Stimulated activated naive CD4-positive, alpha-beta T cell (primary cell): ENCODE measurements around the gene TENM4.

ENCODE experiments used
- DNase-seq, 6 experiments: peaks; one replicate each; lab custom pipeline; 2025; lab: John Stamatoyannopoulos, UW

Gene TENM4

DNA sequence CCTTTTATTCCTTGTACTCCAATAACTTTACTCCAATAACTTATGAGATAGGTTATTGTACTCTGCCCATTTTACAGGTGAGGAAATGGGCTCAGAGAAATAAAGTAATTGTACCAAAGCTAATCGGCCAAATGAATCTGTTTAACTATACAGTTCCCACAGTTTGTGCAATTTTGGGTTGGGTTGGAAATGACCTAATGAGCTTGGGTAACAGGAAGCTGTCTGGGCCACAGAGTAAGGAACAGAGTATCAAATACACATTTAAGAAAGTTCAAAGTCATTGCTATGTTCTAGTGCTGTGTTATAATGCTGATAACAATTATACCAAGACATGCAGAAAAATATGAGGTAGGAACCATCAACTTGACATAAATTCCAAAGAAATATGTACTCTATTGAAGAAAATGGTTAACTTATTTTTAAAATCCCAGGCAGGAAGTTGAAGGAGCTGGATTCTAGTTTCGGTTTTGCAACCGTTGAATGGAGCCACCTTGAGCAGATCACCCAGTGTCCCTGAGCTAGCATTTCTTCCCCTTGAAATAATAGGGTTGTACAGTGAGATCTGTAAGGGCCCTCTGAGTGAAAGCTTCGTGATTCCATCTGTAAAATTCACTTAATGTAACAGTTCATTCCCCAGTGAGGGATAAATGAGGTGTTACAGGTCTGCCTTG, 505.3 kb downstream of the TENM4 start:
- DNase-seq, result no peak

DNA sequence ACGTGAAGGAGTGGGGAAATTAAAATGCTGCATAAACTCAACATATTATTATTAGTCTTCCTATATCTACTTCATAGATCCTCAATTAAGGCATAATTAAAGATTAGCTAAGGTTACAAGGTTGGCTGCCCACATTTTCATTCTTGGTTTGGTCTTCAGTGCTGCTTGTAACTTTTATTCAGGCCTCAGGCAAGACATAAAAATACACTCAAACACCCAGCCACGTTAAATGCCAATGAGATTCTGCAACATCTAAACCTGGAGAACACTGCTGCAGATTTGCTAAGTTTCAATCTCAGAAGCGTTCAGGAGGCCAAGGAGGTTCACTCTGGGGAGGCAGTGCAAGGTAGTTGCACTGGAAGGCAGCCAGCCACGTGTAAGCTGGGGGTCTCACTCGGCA, 507.5 kb downstream of the TENM4 start:
- no peak for DNase-seq

- DNase-seq, result no peak
Observed at GRCh38 chr11:78932757-78933156, 508.1 kb downstream of the TENM4 start.

- DNase-seq, result no peak
Observed at GRCh38 chr11:78931891-78932290, 508.9 kb downstream of the TENM4 start.

DNA sequence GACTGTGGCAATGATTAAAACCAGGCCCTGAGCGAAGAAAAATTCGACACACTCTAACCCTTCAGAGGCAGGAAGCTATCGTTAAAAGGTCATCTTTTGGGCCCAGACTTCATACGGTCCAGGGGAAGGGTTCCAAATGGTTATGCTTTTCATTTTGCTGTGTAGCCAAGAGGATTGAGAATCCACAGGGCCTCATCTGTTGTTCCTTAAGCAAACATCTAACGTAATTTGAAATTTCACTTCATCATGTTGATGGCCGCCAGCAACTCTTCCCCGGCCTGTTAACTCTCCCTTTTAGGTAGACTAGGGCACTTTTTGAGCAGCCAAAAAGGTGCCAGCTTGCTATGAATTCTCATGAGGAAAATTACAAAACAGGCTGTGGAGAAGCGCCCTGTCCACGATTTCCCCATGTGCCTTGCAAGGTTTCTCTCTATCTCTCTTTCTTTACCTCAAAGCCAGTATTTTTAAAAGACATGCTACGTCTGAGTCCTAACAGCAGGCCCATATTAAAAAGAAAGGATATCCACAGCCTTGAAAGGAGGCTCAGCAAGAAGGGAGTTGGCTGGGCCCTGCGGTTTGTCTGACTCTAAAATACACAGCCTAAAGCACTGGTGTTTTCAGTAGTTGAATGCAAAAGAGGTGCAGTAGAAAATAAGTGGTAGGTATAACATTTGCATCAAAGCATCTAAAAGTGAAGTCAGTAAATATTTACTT, 509.9 kb downstream of the TENM4 start:
- no peak for DNase-seq

DNA sequence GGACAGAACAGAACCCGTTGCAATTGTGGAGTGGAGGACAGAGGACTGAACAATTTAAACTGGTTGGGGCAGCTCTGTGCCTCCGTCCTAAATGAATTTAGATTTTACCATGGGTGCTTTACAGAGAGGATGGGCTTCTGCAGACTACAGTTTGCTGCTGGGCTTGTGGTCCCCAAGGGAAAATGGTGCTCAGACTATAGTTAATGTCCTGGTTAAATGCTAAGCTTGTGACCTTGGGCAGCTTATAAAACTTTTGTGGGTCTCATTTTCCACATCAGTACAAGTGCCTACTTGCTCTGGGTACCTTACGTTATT, 511.0 kb downstream of the TENM4 start:
- no peak for DNase-seq

- DNase-seq, result no peak
Observed at GRCh38 chr11:78929207-78929905, 511.5 kb downstream of the TENM4 start.

DNA sequence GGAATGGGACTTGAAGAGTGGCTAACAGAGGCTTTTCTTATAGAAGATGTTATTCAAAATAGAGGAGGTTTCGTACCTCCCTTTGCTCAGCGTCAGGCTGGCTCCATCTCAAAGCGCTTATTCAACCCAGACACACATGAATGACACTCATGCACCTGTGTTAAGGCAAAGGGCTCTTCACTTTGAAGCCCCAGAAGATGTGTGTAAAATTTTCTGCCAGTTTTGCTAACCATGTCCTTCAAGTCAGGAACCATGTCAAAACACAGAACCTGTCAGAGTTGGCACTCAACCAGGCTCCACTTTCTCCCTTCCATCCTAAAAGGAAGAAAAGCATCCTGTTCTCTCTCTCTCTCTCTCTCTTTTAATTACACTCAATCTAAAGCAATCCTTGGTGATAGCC, 513.3 kb downstream of the TENM4 start:
- no peak for DNase-seq

- DNase-seq, result no peak
Observed at GRCh38 chr11:78926633-78927338, 514.0 kb downstream of the TENM4 start.

DNA sequence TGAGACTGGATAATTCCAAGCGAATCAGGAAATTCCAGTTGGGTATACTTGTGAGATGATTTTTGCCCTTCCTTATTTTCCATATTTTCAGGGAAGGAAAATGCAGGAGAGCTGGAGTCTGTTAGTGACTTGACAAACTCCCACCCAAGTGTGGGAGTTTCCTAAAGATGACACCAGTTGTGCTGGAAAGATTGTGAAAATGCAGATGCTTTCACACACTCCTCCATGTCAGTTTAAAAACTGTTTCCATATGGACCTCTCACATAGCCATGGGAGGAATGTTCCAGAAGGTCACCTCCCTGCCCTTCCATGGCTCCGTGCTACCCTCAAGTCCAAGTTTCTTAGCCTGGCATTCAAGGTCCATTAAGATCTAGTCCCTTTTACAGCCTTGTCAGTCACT, 515.4 kb downstream of the TENM4 start:
- no peak for DNase-seq

- no peak for DNase-seq
Observed at GRCh38 chr11:78922859-78923625, 517.8 kb downstream of the TENM4 start.

DNA sequence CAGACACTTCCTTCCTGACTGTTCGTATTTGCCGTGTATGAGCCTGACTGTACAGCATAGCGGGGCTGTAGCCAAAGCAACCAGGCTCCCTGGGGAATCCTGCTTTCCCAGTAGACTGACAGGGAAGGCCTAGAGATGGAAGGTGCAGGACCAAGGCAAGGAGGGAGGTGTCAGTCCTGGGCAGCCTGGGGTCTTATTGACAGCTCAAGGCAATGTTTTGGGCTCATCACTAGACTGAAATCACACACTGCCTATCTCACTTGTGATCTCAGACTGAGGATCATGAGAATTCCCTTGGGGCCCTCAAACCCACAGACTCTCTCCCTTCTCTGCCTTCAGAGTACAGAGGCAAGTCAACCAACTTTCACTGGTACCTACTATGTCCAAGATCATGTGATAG, 519.3 kb downstream of the TENM4 start:
- DNase-seq, result no peak

- DNase-seq, result no peak
Observed at GRCh38 chr11:78920329-78920728, 520.5 kb downstream of the TENM4 start.

- DNase-seq, result no peak
Observed at GRCh38 chr11:78916759-78917158, 524.1 kb downstream of the TENM4 start.

DNA sequence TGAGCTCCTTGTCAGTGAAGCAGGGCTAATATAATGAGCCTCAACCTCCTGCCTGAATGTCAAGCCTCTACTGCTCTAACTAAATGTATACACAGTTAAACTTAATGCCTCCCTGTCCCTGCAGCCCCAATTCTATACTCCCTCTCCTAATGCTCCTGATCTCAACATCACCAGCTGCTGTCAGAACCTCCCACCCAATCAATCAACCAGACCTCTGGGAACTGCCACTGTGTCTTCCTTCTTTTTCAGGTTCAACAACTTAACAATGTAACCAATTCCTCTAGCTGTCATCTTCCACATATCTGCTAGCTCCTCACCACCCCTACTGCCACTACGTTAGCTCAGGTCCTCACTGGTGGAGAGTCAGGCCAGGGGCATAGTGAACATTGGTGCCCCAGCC, 526.3 kb downstream of the TENM4 start:
- no peak for DNase-seq

DNA sequence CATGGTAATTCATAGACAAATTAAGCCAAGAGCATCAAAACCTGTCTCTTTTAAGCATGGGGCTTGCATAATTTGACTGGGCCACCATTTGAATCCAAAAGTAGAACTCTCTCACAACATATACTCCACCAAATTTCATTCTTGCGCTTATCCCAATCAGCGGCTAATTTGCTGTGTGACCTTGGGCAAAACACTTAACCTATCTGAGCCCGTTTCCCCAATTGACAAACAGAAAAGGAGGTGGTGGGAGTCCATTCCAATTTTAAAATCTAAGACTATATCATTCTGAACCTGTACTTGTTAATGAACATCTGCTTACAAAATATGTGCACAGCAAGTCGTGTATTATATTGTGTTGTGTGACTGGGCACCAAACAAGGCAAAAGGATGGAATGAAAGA, 528.1 kb downstream of the TENM4 start:
- no peak for DNase-seq

- no peak for DNase-seq
Observed at GRCh38 chr11:78910322-78910721, 530.5 kb downstream of the TENM4 start.

GRCh38 chr11:78909386-78909785, 531.4 kb downstream of the TENM4 start:
- no peak for DNase-seq

GRCh38 chr11:78907636-78908035, 533.2 kb downstream of the TENM4 start:
- DNase-seq, result no peak

- no peak for DNase-seq
Observed at GRCh38 chr11:78906566-78906965, 534.3 kb downstream of the TENM4 start.

GRCh38 chr11:78905756-78906155, 535.1 kb downstream of the TENM4 start:
- DNase-seq, result no peak
